HG03175 (cell line): ENCODE measurements around the gene RASEF.
"Not testable (repeated sequence)": the region's sequence is repeated elsewhere in the genome, so short reads cannot be mapped to it uniquely, and the experiment has no call there.

ENCODE experiments used
- ATAC-seq: cut with Tn5 transposase; IDR thresholded peaks from one replicate; pipeline ENCODE4 v1.9.1; 2021; ENCODE audit warnings: mild to moderate bottlenecking, moderate library complexity; ENCODE audit not compliant: unreplicated experiment

The RASEF gene

DNA sequence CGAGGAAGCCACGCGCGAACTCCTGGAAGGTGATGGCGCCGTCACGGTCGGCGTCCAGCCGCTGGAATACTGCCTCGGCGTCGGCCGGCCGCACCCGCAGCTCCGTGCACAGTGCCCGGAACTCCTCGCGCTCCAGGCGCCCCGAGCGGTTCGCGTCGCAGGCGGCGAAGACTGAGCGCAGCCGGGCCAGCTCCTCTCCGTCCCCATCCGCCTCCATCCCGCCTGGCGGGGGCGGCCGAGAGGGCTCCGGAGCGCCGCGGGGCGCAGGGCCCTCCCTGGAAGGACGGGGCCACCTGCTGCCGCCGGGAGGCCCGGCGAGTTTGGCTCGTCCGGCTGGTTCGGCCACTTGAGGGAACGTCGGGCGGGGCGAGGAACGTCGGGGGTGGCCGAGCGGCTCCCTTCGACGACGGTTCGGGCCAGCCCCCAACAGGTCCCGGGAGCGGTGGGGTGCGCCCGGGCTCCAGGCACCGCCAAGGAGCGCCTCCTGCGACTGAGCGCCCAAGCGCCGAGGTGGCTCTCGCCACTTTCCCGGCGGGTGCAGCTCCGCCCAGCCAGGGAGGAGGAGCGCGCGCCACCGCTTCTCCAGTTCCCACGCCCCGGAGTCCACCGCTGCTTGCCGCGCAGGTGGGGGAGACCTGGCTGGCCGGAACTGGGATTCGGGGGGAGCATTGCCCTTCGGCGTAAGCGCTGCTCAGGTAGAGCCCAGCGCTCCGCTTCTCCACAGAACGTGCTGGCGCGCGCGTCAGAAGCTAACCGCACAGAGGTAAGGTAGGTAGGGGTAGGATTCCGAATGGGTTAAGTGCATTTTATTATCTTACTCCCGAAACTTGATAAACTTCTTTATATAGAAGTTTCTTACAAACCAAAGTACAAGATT lies at the start of gene RASEF:
TSS of gene RASEF (minus strand) at position 492 of the 877 bp plus-strand sequence. CDS start at position 217, 275 bp downstream.
- no peak for ATAC-seq

DNA sequence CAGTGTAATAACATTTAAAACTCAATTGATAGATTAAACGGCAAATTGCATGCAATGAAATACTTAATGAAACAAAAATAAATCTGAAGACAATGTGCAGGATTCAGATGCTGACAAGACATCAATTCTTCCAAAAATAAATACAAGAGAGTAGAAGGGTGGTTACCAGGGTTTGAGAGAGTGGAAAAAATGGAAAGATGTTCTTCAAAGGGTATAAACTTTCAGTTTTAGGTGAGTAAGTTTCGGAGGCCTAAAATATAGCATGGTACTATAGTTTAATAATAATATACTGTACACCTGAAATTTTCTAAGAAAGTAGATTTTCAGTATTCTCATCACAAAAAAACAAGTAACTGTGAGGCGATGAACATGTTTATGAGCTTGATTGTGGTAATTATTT lies 48.2 kb upstream of the RASEF start:
- ATAC-seq = no peak

DNA sequence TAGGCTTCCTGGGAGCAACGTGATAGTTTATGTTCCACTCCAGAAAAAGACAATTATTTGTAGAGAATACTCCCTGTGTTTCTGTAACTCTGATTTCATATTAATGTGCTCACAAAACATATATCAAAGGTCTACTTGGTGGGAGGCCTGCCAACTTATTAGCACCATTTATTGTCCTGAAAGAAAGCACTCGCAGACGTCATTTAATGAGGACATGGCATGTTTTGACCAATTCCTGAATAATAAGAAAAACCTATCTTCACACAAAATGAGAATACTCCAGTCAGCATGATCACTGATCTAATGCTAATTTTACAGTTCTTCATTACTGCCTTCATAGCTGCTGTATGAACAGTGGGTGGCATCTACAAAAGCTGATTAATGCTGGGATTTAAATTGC lies 46.4 kb upstream of the RASEF start:
- ATAC-seq = no peak

DNA sequence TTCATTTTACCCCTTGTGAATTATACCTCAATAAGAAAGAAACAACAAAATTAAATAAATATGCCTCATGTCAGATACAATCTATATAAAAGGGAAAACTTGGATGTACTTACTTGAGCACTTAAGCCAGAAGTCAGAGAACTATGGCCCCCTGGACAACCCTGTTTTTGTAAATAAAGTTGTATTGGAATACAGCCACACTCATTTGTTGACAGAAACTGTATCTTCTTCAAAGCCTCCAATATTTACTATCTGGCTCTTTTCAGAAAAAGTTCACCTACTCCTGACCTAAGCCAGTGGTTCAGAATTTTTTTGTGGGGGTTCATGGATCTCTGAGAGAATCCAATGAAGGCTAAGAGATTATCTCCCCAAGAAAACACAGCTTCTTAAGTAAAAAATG lies 45.3 kb upstream of the RASEF start:
- ATAC-seq = no peak

DNA sequence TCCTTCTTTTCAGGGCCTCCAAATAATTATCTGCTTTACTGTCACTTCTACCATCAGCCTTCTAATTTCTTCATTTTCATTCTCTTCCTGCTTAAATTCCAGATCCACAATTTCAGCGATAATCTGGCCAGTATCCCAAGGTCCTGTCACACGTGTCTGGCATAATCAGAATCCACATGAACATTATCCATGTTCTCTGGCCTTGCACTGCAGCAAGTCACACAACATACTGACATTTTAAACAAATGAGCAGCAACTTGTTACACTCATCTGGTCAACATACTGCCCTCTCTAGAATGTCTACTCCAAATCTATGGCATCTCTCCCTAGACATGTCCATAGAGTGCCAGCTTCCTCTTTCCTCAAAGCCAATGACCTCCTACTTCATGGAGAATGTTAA lies 43.8 kb upstream of the RASEF start:
- ATAC-seq = no peak

DNA sequence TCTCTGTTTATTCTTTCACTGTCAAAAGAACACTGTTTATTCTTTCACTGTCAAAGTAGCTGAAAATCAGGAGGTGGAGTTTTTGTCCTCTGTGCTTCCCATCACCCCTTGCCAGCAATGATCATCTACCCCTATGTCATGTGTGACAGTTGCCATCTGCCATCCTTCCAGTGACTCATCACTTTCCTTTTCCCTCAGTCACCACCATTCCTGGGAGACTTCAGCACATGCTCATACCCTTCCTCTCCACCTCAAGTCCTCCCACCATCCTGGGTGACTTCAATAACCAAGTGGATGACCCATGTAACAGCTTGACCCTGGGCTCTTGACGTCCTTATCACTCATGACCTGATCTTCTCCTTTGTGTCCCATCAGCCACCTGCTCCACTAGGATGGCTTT lies 43.3 kb upstream of the RASEF start:
- no peak for ATAC-seq

DNA sequence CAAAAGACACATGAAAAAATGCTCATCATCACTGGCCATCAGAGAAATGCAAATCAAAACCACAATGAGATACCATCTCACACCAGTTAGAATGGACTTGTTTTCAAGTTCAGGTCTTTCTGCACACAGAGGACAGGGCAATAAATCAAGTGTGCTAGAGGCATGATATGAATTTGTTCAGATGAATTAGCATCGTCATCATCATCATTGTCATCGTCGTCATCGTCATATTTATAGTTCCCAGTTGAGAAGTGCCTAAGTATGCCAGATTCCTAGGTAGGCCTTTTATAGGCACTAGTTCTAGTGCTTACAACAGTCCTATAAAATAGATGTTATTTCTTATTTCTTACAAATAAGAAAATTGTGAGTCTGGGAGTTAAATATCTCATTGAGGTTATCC lies 34.7 kb upstream of the RASEF start:
- ATAC-seq = no peak

DNA sequence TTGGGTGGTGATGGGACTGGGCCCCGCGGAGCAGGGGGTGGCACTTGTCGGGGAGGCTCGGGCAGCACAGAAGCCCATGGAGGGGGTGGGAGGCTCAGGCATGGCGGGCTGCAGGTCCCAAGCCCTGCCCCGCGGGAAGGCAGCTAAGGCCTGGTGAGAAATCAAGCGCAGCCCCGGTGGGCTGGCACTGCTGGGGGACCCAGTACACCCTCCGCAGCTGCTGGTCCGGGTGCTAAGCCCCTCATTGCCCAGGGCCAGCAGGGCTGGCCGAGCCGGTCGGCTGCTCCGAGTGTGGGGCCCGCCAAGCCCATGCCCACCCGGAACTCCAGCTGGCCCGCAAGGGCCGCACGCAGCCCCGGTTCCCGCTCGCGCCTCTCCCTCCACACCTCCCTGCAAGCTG lies 30.4 kb upstream of the RASEF start:
- ATAC-seq = not testable (repeated sequence)

DNA sequence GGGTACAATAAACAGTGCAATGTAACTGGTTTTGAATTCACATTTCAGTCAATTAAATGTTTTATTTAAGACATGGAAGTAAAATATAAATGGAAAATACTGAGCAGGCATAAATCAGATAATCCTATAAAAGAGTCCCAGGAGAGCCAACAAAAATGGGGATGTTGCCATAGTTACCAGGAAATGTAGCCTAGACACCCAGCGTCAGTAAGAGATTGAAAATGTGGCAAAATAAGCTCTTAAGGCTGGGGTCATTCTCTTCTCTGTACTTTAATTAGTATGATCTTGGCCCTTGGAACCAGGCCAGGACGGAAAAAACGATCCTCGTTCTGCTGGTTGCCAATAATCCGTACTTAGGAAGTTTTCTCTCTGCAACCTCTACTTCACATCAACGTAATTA lies 18.9 kb upstream of the RASEF start:
- no peak for ATAC-seq

DNA sequence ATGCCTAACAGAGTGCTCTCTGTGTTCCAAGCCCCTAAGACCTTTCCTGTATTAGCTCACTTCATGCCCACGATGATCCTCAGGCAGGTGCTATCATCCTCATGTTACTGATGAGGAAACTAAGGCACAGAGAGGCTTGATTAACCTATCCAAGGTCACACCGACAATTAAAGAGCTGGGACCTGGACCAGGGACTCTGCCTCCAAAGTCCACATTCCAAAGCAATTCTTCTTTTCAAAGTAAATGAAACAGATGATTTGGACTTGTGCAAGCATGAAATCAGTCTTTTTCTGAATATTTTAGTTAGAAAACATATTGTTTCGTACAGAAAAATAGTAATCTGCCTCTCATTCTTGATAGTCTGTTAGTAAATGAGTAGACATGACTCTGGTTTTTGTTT lies 18.1 kb upstream of the RASEF start:
- no peak for ATAC-seq

DNA sequence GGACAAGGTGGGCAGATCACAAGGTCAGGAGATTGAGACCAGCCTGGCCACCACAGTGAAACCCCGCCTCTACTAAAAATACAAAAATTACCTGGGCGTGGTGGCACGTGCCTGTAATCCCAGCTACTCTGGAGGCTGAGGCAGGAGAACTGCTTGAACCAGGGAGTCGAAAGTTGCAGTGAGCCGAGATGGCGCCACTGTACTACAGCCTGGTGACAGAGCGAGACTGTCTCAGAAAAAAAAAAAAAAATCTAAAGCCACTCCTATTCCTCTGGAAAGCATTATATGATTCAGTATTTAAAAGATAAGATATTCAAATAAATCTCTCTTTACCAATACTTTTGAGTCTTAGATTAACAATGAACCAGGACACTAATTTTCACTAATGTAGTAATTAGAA lies 13.0 kb upstream of the RASEF start:
- not testable (repeated sequence) for ATAC-seq

DNA sequence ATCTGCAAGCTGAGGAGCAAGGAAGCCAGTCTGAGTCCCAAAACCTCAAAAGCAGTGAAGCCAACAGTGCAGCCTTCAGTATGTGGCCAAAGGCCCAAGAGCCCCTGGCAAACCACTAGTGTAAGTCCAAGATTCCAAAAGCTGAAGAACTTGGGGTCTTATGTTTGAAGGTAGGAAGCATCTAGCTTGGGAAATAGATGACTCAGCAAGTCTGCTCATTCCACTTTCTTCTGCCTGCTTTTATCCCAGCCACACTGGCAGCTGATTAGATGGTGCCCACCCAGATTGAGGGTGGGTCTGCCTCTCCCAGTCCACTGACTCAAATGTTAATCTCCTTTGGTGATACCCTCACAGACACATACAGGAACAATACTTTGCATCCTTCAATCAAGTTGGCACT lies 9.6 kb upstream of the RASEF start:
- not testable (repeated sequence) for ATAC-seq

DNA sequence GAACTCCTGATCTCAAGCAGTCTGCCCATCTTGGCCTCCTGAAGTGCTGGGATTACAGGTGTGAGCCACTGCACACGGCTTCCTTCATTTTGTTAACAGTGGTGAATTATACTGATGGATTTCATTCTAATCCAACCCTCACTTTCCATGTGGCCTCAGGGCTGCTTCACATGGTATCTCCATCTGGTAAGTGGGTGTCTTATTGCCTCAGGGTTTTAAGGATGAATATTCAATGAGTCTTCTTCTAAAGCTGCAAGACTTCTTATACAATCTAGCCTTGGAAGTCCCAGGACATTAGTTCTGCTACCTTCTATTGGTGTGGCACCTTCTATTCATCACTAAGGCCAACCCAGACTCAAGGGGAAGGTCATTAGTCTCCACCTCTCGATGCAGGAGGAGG lies 8.7 kb upstream of the RASEF start:
- no peak for ATAC-seq

DNA sequence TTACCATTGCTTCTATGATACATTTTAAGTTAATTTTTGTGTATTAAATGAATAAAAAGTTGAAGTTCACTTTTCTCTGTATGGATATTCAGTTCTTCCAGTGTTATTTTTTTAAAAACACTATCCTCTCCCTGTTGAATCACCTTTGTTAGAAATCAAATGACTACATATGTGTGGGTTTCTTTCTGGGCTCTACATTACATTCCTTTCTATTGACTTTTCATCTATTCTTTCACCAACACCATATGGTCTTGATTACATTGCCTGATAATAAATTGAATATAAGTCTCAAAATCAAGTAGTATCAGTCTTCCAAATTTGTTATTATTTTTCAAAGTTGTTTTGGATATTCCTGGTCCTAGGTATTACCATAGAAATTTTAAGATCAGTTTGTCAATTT lies 7.3 kb upstream of the RASEF start:
- no peak for ATAC-seq

DNA sequence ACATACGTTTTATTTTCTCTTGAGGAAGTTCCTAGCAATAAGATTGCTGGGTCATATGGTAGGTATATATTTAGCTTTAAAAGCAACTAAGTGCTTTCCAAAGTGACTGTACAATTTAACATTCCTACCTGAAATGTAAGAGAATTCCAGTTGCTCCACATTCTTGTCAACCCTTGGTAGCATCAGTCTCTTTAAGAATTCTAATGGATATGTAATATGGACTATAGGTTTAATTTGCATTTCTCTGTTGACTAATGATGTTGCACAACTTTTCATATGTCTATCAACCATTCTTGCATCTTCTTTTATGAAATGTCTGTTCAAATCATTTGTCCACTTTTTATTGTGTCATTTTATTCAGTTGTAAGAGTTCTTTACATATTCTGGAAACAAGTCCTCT lies 6.7 kb upstream of the RASEF start:
- no peak for ATAC-seq

DNA sequence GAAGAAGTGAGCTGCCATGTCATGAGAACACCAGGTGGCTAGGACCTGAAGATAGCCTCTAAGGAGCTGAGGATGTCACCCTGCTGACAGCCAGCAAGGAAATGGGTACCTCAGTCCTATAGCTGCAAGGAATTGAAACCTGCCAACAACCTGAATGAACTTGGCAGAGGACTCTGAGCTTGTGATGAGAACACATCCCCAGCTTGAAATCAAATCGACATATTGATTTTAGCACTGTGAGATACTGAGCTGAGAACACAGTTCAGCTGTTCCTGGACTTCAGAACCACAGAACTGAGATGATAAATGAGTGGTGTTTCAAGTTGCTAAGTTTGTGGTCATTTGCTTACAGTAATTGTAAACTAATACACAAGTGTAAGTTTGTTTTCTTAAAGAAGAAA lies 5.5 kb upstream of the RASEF start:
- ATAC-seq = no peak

DNA sequence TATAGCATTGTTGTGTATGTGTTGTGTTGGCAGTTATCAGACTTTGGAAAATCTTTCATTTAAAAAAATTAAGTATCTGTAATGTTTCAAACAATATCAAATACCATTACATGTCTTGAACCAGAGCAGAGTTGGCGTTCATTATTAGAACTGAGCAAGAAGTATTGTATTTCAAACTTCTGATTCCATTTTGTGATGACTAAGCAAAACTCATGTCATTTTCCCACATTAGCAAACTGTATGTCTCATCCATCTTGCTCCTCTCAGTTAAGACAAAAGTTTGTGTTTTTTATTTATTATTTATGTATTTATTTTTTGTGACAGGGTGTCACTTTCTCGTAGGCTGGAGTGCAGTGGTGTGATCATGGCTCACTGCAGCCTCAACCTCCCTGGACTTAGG lies 4.6 kb upstream of the RASEF start:
- no peak for ATAC-seq

DNA sequence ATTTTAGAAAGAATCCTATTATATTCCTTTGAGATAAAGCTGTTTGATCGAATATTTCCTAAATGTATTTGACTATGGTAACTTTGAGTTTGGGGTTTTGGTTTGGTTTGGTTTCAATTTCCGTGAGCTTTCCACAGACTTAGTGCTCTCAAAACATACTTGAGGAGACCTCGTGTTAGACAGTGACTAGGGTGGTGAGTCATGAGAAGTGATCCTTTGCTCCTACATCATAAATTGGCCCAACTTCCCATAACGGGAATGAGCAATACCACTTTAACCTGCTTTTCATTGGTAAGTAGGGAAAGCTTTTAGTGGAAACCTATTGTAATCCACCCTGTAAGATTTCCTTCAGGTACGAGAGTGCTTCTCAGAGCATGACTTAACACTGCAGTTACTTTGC lies 3.8 kb upstream of the RASEF start:
- no peak for ATAC-seq

DNA sequence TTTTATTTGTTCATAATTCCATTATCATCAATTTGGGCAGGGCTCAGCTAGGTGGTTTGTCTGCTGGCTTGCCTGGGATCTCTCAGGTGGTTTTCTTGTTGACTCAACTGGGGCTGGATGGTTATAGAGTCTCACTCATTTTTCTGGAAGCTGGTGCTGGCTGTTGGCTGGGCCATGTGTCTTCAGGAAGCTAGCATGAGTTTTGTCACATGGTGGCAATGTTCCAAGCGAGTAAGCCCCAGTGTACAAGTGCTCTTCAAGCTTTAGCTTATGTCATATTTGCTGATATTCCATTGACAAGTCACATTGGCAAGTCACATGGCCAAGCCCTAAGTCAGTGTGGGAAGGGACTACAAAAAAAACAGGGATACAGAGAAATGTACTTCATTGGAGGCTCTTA lies 2.3 kb upstream of the RASEF start:
- no peak for ATAC-seq

DNA sequence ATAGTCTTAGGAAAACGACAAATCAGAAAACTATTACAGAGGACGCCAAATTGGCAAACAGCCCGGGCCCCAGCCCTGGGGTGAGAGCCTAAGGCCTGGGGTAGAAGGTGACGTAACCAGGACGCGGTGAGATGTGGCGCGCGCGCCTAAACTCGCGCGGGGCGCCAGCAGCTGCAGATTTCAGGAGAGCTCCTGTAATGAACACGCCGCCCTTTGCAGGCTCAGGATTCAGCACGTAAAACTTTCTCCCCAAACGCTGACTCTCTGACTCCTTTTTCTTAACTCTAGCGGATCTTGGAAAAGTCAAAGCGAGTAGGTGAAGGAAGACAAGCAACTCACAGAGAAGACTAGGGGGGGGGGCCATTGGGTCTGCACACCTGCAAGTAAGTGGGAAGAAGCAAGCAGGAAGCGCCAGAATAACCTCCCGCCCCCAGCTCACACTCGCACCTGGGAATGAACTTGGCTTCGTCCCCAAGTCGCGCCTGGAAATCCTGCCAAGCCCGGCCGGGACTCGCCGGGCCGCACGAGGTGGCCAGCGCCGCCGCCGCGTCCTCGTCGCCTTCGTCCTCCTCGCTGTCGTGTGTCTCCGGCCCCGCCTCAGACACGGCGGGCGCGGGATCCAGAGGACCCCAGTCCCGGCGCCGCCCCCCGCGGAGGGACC lies 822 bp downstream of the RASEF start:
- no peak for ATAC-seq

DNA sequence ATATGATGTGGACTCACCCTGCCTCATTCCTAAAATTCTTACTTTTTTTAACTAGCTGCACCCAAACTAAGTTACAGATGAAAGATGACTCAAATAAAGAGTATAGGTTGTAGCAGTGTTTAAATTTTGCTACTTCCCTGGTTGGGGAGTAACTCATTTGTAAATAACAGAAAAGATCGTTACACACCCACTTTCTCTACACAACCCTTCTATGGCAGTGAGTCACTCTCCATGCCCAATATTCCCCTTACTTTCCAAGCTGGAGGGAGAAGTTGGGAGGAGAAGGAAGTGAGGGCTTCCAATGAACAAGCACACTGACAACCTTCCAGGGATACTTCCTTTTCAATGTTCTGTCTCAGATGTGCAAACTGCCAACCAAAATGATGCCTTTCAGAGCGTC lies 1.9 kb downstream of the RASEF start:
- no peak for ATAC-seq

DNA sequence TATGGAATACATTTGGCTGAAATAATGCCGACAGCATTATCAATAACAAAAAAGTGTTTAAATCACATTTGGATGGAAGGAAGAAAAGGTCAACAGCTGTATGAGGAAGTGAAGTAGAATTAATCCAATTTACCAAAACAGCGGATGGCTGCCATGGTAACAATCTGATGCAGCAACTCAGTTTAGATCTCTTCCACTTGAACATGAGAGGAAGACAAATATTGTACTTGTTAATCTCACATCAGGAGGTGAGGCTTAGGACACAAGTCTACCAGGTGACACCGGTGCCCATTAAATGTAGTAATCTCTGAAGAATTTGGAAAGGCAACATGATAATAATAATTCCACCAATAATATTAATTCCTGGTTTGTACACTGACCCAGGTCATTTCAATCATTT lies 2.4 kb downstream of the RASEF start:
- no peak for ATAC-seq

DNA sequence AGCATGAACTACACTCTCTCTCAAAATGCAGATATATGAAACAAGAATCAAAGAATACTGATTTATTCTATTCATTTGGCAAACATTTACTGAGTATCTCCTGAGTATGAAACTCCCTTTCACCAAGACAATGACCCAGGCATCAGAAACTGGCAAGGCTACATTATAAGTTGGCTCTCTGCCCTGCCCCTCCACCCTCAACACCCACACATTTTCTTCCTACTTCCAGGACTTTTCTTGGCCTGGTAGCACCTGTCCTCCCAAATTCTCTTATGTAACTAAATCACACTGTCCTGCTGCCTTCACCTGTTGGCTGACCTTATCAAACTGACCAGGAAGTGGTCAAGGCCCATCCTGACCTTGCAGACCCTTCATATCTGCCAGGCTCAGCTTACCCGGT lies 3.5 kb downstream of the RASEF start:
- no peak for ATAC-seq
